ENCODE data around the gene RNF166.

Gene RNF166

GRCh38 chr16:88657371-88657770, 48.8 kb downstream of the RNF166 start:
- TF ChIP-seq, protein P1, sequence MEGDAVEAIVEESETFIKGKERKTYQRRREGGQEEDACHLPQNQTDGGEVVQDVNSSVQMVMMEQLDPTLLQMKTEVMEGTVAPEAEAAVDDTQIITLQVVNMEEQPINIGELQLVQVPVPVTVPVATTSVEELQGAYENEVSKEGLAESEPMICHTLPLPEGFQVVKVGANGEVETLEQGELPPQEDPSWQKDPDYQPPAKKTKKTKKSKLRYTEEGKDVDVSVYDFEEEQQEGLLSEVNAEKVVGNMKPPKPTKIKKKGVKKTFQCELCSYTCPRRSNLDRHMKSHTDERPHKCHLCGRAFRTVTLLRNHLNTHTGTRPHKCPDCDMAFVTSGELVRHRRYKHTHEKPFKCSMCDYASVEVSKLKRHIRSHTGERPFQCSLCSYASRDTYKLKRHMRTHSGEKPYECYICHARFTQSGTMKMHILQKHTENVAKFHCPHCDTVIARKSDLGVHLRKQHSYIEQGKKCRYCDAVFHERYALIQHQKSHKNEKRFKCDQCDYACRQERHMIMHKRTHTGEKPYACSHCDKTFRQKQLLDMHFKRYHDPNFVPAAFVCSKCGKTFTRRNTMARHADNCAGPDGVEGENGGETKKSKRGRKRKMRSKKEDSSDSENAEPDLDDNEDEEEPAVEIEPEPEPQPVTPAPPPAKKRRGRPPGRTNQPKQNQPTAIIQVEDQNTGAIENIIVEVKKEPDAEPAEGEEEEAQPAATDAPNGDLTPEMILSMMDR (IDR thresholded peaks at IDR 0.05) = no peak

GRCh38 chr16:88656291-88656980, 49.8 kb downstream of the RNF166 start:
- TF ChIP-seq, protein P1 (IDR thresholded peaks at IDR 0.05) = no peak

DNA sequence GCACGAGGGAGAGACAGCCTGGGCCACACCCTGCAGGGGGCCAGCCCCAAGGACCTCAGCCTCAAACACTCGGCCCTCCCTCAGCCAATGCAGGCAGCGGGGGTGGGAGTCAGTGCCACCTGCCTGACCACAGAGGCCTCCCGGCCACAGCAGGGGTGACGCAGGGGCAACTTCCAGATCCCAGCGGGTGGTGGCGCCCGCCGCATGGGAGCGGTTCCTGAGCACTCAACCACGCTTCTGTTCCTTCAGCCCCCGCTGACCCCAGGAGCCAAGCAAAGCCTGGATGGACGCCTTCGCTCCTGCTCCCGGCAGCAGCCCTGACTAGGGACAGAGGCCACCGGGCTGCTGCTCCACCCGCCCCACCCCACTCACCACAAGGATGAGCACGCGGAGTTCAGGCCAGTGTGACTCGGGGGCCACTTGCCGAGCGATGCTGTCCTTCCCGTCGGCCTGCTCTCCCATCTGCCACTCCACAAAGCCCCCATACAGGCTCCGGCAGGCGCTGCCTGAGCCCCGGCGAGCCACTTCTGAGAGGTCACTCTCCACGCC, 50.4 kb downstream of the RNF166 start:
- TF ChIP-seq, protein P1 (IDR thresholded peaks at IDR 0.05) = no peak

DNA sequence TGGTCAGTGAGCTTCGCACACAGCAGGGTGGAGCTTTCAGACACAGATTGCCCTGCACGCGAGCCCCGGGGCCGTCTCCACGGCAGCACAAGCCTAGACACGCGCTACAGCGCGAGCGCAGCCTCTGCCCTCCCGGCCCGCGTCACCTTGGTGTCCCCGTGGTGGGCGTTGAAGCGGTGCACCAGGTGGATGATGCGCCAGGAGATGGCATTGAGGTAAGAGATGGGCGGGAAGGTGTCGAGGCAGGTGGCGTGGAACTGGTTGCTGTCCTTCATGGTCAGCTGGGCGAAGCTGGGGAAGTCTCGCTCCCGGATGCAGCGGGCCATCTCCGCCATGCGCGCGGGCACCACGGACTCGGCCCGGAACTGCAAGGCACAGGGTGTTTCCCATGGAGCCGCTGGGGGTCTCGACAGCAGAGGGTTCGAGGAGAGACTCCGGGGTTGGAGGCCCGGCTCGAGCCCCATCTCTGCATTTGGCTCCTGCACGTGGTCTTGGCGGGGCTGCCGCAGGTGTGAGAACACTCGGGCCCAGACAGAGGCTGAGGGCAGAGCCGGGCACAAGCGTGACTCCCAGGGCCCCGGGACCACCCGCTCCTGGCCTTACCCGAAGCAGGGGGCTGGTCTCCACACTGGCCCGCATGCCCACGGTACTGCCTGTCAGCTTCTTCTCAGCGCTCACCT, 51.0 kb downstream of the RNF166 start:
- TF ChIP-seq, protein P1 (IDR thresholded peaks at IDR 0.05) = no peak

GRCh38 chr16:88654363-88655052, 51.7 kb downstream of the RNF166 start:
- TF ChIP-seq, protein P1 (IDR thresholded peaks at IDR 0.05) = no peak

- TF ChIP-seq, protein P1 (IDR thresholded peaks at IDR 0.05) = no peak
Observed at GRCh38 chr16:88653596-88654362, 52.4 kb downstream of the RNF166 start.

DNA sequence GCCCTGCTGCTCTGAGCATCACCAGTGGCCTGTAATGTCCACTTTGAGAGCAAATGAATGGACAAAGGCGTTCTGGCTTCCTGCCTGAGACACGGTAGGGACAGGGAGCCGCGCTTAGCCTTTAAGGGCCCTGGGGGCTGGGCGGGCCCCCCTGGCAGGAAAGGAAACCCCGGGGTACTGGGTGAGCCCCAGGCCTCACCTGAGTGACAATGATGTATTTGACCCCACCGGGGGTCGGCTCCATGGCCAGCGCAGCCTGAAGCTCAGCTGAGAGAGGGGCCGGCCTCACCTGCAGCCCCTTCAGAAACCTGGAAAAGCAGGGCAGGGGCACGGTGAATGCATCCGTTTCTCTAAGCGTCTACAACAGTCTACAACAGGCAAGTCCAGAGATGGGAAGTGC, 53.1 kb downstream of the RNF166 start:
- TF ChIP-seq, protein P1 (IDR thresholded peaks at IDR 0.05) = no peak
